LNCaP clone FGC (cell line): ENCODE measurements around the gene TOP3B.

Experiments used
- DNase-seq: peaks from one replicate; pipeline ENCODE4 v3.0.0-alpha.2; 2011; ENCODE audit warnings: low read depth
- H3K4me3 ChIP-seq: 2 replicates; pipeline ENCODE4 v1.5.1; 2011; ENCODE audit warnings: mild to moderate bottlenecking, low read depth, low read length, control low read depth
- CTCF ChIP-seq: IDR thresholded peaks from 2 replicates; pipeline ENCODE4 v1.5.1; 2012; ENCODE audit warnings: mild to moderate bottlenecking; ENCODE audit not compliant: control insufficient read depth, insufficient read depth; ENCODE audit errors: extremely low read depth

Gene TOP3B

GRCh38 chr22:21972293-21972779, 10.3 kb downstream of the TOP3B start:
- no peak for DNase-seq

GRCh38 chr22:21971858-21972275, 10.7 kb downstream of the TOP3B start:
- no peak for DNase-seq
- no peak for TF ChIP-seq CTCF
- no peak overlapping the region for H3K4me3 ChIP-seq

More at GRCh38 chr22:21972293-21972779, 10.3 kb downstream of the TOP3B start:
- TF ChIP-seq CTCF, result peak; percentile 71
- no peak overlapping the region for H3K4me3 ChIP-seq

- H3K4me3 ChIP-seq, result no peak overlapping the region
- TF ChIP-seq CTCF, result no peak
- no peak for DNase-seq
Observed at GRCh38 chr22:21970800-21971617, 11.6 kb downstream of the TOP3B start.

- no peak overlapping the region for H3K4me3 ChIP-seq
- DNase-seq, result no peak
- no peak for TF ChIP-seq CTCF
Observed at GRCh38 chr22:21970037-21970799, 12.4 kb downstream of the TOP3B start.

- TF ChIP-seq CTCF, result no peak
- DNase-seq, result no peak
- H3K4me3 ChIP-seq, result no peak overlapping the region
Observed at GRCh38 chr22:21968452-21969129, 14.0 kb downstream of the TOP3B start.

- H3K4me3 ChIP-seq, result no peak overlapping the region
- DNase-seq, result no peak
- no peak for TF ChIP-seq CTCF
Observed at GRCh38 chr22:21967693-21968271, 14.8 kb downstream of the TOP3B start.
